IMR-90 (cell line): Measurements from ENCODE around the gene NR4A1.

Source experiments
- CEBPB ChIP-seq: IDR thresholded peaks from 2 replicates; pipeline ENCODE4 v1.6.1; 2012; ENCODE audit warnings: low read depth, low read length, improper control_type of control experiment
- CTCF ChIP-seq: conservative IDR thresholded peaks from 2 replicates; pipeline ENCODE4 v1.5.1; 2012; ENCODE audit warnings: mild to moderate bottlenecking, low read depth, low read length, improper control_type of control experiment
- ELK1 ChIP-seq: fragments of 150-350 bp; IDR thresholded peaks from 2 replicates; pipeline ENCODE4 v1.6.1; 2016; ENCODE audit warnings: low read depth, mild to moderate bottlenecking, low read length, moderate library complexity, borderline replicate concordance
- FOS ChIP-seq: fragments of 150-350 bp; IDR thresholded peaks from 2 replicates; pipeline ENCODE4 v1.6.1; 2016; ENCODE audit warnings: low read depth, low read length
- MAZ ChIP-seq: IDR thresholded peaks from 2 replicates; pipeline ENCODE4 v1.6.1; 2012; ENCODE audit warnings: low read depth, mild to moderate bottlenecking, low read length, improper control_type of control experiment, moderate library complexity, borderline replicate concordance
- RAD21 ChIP-seq: IDR thresholded peaks from 2 replicates; pipeline ENCODE4 v1.6.1; 2012; ENCODE audit warnings: low read length, improper control_type of control experiment

- TF ChIP-seq CTCF (no peak), MAZ (no peak), CEBPB (no peak), RAD21 (no peak), ELK1 (no peak), FOS (no peak)
Measured at GRCh38 chr12:52083638-52083996, 32.4 kb downstream of the NR4A1 start.
